GM21723 (cell line): ENCODE measurements around the gene PIGT.
A peak's percentile ranks its signal among the peaks of the same experiment; 100 is the strongest.
"Not testable (repeated sequence)": the region's sequence is repeated elsewhere in the genome, so short reads cannot be mapped to it uniquely, and the experiment has no call there.

Experiments
- ATAC-seq: cut with Tn5 transposase; IDR thresholded peaks from one replicate; pipeline ENCODE4 v1.9.1; 2021; ENCODE audit warnings: mild to moderate bottlenecking, moderate library complexity; ENCODE audit not compliant: unreplicated experiment

The PIGT gene

GRCh38 chr20:45459606-45460005, 43.7 kb downstream of the PIGT start:
- no peak for ATAC-seq

GRCh38 chr20:45461225-45461624, 45.3 kb downstream of the PIGT start:
- ATAC-seq = no peak

- ATAC-seq = no peak
Observed at GRCh38 chr20:45462711-45463509, 47.0 kb downstream of the PIGT start.

GRCh38 chr20:45463709-45464108, 47.8 kb downstream of the PIGT start:
- no peak for ATAC-seq

- no peak for ATAC-seq
Observed at GRCh38 chr20:45465491-45466266, 49.7 kb downstream of the PIGT start.

- ATAC-seq = no peak
Observed at GRCh38 chr20:45467172-45467571, 51.2 kb downstream of the PIGT start.

GRCh38 chr20:45467861-45468260, 51.9 kb downstream of the PIGT start:
- ATAC-seq = no peak

GRCh38 chr20:45469336-45470261, 53.7 kb downstream of the PIGT start, which contains the start of gene WFDC2:
TSS of gene WFDC2 (plus strand) at chr20:45469753. CDS start at chr20:45469782, 29 bp downstream.
- ATAC-seq = no peak

- ATAC-seq = peak; percentile 77
Observed at GRCh38 chr20:45470262-45470931, 54.5 kb downstream of the PIGT start.

GRCh38 chr20:45470937-45471336, 55.0 kb downstream of the PIGT start:
- ATAC-seq = no peak

GRCh38 chr20:45472286-45472685, 56.3 kb downstream of the PIGT start:
- ATAC-seq = not testable (repeated sequence)
